AG04450 (cell line): ENCODE results near the gene NFIC. TPM values are rescaled to one million over a fixed set of nuclear protein-coding genes. Genes with fewer than 3 reads are reported as not detected.
A peak's percentile ranks its signal among the peaks of the same experiment; 100 is the strongest.

Source experiments
- CTCF ChIA-PET: fragments of 300-600, 350-600 bp; formaldehyde crosslinking; extraction: SDS; loops from one replicate; lab custom pipeline; 2022; ENCODE audit warnings: antibody characterized with exemption, inconsistent platforms; lab: Charles Lee
- POLR2A ChIA-PET: fragments of 350-600 bp; formaldehyde crosslinking; extraction: SDS; loops from one replicate; lab custom pipeline; 2021; ENCODE audit warnings: antibody characterized with exemption, inconsistent platforms; lab: Yijun Ruan, JAX
- DNase-seq: peaks from one replicate; pipeline ENCODE4 v3.0.0-alpha.2; 2011; ENCODE audit warnings: low read depth, low spot score
- H3K27ac ChIP-seq: one replicate; pipeline ENCODE4 v1.5.1; 2012; ENCODE audit warnings: low read depth, low read length, control low read depth
- H3K27me3 ChIP-seq: one replicate; pipeline ENCODE4 v1.6.0; 2012; ENCODE audit warnings: low read length; ENCODE audit not compliant: control insufficient read depth, insufficient read depth
- H3K4me3 ChIP-seq: 2 replicates; pipeline ENCODE4 v1.5.1; 2011; ENCODE audit warnings: mild to moderate bottlenecking, low read depth, low read length, control low read depth
- H3K9me3 ChIP-seq: 2 replicates; pipeline ENCODE4 v1.5.1; 2012; ENCODE audit warnings: low read length; ENCODE audit not compliant: control insufficient read depth, insufficient read depth
- polyA plus RNA-seq: library from polyadenylated mRNA; depleted of rRNA; stranded (reverse); fragments of >200 nt; gene quantifications from 2 replicates; pipeline ENCODE4 v1.2.3, GENCODE V29; 2011
- TF ChIP-seq, protein P1 (sequence below): IDR thresholded peaks from 2 replicates; pipeline ENCODE4 v1.5.1; 2011; ENCODE audit warnings: low read depth, low read length, control low read depth, inconsistent platforms

The NFIC gene
- polyA plus RNA-seq, 1 experiment: 3.9 TPM

DNA sequence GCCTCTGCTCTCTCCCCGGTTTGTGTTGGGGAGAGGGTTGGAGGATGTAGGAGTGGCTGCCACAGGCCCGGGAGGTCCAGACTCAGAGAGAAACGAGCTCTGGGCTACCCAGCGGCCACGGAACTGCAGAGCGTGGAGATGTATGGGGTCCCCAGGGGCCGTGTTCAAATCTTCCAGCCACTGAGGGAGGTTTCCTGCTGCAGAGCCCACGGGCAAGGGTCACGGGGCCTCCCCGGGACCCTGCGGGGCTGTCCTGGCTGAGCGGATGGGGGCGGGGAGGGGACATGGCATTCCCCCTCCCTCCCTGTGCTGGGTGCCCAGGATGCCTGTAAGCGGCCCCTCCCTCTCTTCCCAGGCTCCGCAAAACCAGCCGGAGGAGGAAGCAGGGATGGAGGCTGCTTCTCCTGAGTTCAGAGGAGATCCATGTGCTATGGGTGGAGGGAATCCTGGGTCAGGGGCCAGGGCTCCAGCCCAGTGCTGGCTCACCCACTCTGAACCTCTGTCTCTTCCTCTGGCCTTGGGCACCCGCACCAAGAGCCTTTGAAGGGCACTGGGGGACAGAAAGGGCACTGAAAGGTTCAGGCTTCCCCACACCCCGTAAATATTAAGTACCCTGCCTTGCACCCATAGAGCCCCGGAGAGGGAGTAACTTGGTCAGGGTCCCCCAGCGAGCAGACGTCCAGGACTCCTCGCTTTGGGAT is 91.3 kb downstream of the NFIC start:
- no peak for DNase-seq
- no peaks in the 10 kb centered on the region for H3K27me3 ChIP-seq
- no peaks in the 10 kb centered on the region; the same call in 1 of the 2 replicates for H3K9me3 ChIP-seq
- peak overlapping the region; percentile 21 for H3K27ac ChIP-seq
- ChIA-PET CTCF (no interaction called here), POLR2A (interaction anchor here (0.5 kb wide), 1 partner anchor 37 kb away, joined by 5 read pairs; no protein-coding TSS in a partner anchor)
- no peak overlapping the region for H3K4me3 ChIP-seq
- TF ChIP-seq, protein P1, sequence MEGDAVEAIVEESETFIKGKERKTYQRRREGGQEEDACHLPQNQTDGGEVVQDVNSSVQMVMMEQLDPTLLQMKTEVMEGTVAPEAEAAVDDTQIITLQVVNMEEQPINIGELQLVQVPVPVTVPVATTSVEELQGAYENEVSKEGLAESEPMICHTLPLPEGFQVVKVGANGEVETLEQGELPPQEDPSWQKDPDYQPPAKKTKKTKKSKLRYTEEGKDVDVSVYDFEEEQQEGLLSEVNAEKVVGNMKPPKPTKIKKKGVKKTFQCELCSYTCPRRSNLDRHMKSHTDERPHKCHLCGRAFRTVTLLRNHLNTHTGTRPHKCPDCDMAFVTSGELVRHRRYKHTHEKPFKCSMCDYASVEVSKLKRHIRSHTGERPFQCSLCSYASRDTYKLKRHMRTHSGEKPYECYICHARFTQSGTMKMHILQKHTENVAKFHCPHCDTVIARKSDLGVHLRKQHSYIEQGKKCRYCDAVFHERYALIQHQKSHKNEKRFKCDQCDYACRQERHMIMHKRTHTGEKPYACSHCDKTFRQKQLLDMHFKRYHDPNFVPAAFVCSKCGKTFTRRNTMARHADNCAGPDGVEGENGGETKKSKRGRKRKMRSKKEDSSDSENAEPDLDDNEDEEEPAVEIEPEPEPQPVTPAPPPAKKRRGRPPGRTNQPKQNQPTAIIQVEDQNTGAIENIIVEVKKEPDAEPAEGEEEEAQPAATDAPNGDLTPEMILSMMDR: no peak

DNA sequence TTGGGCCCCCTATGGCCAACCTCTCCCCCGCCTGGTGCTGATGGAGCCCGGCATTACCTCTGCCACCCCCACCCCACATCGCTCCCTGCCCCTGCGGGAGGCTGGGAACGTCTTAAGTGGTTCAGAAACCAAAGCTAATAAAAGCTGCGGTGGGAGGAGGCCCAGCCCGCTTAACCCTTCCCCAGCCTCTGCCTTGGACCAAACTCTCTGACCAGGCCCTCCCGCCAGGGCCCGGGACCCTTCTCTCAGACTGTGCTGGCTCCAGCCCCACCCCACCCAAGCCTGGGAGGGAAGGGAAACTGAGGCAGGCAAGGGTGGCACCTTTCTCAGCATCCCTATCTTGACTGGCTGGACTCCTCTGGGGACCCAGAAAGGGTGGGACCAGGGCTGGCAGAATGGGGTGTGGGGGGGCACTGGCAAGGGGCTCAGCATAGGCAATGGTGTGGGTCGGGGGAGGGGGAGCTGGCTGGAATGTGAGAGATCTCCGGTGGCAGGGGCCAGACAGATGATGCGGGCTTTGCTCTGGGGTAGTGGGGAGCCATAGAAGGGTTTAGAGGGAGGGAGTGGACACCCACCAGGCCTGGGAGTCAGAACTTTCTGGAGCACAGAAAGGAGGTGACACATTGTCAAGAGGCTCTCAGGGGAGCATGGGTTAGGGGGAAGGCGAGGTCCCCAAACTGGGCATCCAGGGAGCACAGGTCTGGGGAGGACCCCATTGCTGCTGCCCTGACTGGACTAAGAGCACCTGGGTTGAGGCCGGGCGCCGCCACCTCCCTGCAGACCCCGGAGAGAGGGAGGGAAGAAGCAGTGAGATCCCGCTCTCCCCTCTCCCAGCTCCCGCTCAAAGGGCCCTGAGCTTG is 92.1 kb downstream of the NFIC start:
- DNase-seq: no peak
- CTCF ChIA-PET: no interaction called here
- Histone ChIP-seq H3K27ac (peak overlapping the region; percentile 11), H3K27me3 (no peaks in the 10 kb centered on the region), H3K4me3 (no peak overlapping the region), H3K9me3 (no peaks in the 10 kb centered on the region; the same call in 1 of the 2 replicates)
- POLR2A ChIA-PET: interaction anchor here (0.5 to 0.9 kb wide), 2 partner anchors 21 to 37 kb away, joined by 3 to 5 read pairs; no protein-coding TSS in a partner anchor
- TF ChIP-seq, protein P1: no peak

DNA sequence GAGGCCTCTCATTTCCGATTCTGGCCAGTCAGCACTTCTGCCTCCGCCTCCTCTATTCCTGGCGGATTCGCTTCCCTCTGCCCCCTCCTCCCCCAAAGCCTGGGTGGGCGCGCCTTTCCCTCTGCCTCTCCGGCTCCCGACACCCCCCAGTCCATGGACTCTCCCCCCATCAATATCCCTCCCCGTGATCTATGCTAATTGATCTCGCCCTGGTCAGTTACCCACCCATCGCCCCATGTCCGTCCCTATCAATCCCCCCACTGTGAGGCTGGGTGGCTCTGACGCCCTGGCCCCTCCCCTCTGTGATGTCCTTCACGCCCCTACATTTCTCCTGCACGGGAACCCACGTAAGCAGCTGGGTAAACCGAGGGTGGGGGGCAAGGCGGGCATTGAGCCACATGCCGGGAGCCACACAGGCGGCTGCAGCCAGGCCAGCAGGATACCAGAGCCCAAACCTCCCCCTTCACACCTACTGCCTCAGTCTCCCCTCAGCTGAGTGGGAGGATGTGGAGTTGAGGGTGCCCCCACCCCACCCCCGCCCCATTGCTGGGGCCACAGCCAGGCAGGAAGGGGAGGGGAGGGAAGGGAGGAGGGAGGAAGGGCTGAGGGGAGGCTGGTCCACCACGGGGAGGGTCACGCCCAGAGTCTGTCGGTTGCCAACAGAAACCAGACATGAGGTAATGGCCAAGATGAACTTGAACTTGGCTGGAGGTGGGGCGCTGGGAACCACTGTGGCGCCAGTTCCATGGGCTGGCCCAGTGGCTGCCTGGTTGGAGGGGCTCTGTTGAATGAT is 92.9 kb downstream of the NFIC start:
- H3K27ac ChIP-seq: peak overlapping the region; percentile 39
- ChIA-PET POLR2A (interaction anchor here (0.9 kb wide), 1 partner anchor 20 kb away, joined by 3 read pairs; no protein-coding TSS in a partner anchor), CTCF (interaction anchor here (1.3 kb wide), 1 partner anchor 14 kb away, joined by 5 read pairs; no protein-coding TSS in a partner anchor)
- H3K9me3 ChIP-seq: no peaks in the 10 kb centered on the region; the same call in 1 of the 2 replicates
- peak; percentile 58 for DNase-seq
- TF ChIP-seq, protein P1: no peak
- no peak overlapping the region for H3K4me3 ChIP-seq
- no peaks in the 10 kb centered on the region for H3K27me3 ChIP-seq

DNA sequence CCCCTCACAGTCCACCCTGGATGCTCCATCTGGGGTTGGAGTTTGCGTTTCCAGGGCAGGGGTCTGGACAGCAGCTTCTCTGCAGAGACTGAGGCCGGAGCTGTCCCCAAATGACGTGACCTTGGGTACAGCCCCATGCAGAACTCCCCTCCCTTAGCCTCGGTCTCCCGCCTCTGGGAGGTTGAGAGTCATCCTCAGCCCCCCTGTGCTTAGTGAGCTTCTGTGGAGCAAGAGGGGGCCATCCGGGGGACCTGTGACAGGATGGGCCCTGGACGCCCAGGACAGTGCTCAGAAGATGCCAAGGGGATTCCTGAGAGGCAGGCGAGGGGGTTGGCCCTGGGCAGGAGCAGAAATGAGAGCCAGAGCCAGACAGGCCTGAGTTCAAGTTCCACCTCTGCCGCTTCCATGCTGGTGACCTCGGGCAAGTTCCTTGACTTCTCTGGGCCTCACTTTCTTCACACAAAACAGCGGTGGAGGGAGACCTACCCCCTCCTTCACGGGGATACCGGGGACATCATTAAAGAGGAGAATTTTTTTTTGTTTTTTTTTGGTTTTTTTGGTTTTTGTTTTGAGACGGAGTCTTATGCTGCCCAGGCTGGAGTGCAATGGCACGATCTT is 93.7 kb downstream of the NFIC start:
- Histone ChIP-seq H3K27ac (peak overlapping the region; percentile 39), H3K4me3 (no peak overlapping the region), H3K9me3 (no peaks in the 10 kb centered on the region; the same call in 1 of the 2 replicates), H3K27me3 (no peaks in the 10 kb centered on the region)
- DNase-seq: no peak
- CTCF ChIA-PET: interaction anchor here (1.3 kb wide), 1 partner anchor 13 kb away, joined by 5 read pairs; no protein-coding TSS in a partner anchor
- POLR2A ChIA-PET: no interaction called here
- TF ChIP-seq, protein P1: no peak
